ENCODE data around the gene GEMIN8. TPM values are rescaled to one million over a fixed set of nuclear protein-coding genes. Genes with fewer than 3 reads are reported as not detected.

The GEMIN8 gene
- total RNA-seq, 1 experiment from 2014 or later: 14.8 TPM

DNA sequence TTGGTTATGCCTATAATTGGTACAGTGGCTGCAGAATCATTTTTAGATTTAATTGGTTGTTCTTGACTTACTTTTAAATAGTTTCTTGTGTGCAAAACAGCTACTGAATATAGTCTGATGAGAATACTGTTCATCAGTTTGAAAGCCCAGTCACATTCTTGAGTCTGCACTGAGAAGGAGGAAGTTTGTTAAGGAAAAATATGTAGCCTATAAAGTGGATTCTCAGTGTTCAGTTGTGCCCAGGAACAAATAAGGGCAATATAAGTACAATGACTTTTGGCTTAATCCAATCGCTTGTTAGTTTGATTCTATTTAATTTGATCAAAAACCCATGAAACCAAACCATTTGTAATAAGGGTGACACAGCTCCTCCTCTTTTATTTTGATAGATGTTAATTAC lies 32.8 kb upstream of the GEMIN8 start:
- no peak overlapping the region for H3K9ac ChIP-seq (ENCODE audit: extremely low read depth, insufficient read length, low read length)
- no peak overlapping the region for H3K23ac ChIP-seq (ENCODE audit: insufficient read length, low read depth, low read length)
- no peaks in the 10 kb centered on the region for H3K79me2 ChIP-seq (ENCODE audit: insufficient read depth, low read length)
- no peak overlapping the region for H3K4me2 ChIP-seq (ENCODE audit: insufficient read depth, insufficient read length, low read length)
- no peak overlapping the region for H3K18ac ChIP-seq (ENCODE audit: insufficient read length, low read depth, low read length)
- H3K4me1 ChIP-seq (ENCODE audit: insufficient read depth, low read length): no peaks in the 10 kb centered on the region; the same call in 1 of the 2 replicates
- no peaks in the 10 kb centered on the region for H3K36me3 Mint-ChIP-seq (ENCODE audit: insufficient read depth in 1 of 3, low read depth in 3 of 3)
- no CpG with 5 or more reads among the region's 1 CpG for WGBS (ENCODE audit: extremely low coverage, insufficient read length, low lambda C conversion rate)
- H3K79me1 ChIP-seq (ENCODE audit: insufficient read depth, low read depth, low read length, poor library complexity, severe bottlenecking): no peaks in the 10 kb centered on the region
- H3K27me3 Mint-ChIP-seq (ENCODE audit: low read depth): no peaks in the 10 kb centered on the region; the same call in 1 of the 2 replicates
- H3K56ac ChIP-seq (ENCODE audit: insufficient read length, low read depth, low read length): no peak overlapping the region
- no peak overlapping the region for H2BK5ac ChIP-seq (ENCODE audit: insufficient read length, low read length)
- no peak overlapping the region; a peak in 1 of 5 replicates for H3K4me3 Mint-ChIP-seq
- H3K27me3 ChIP-seq (ENCODE audit: insufficient read depth, low read length): no peaks in the 10 kb centered on the region
- H4K8ac ChIP-seq (replicated peaks; ENCODE audit: insufficient read length, low read depth, low read length): no peak overlapping the region
- no peaks in the 10 kb centered on the region for H3K23me2 ChIP-seq (ENCODE audit: insufficient read length, low read depth, low read length, poor library complexity, severe bottlenecking)
- TF ChIP-seq, protein P1, sequence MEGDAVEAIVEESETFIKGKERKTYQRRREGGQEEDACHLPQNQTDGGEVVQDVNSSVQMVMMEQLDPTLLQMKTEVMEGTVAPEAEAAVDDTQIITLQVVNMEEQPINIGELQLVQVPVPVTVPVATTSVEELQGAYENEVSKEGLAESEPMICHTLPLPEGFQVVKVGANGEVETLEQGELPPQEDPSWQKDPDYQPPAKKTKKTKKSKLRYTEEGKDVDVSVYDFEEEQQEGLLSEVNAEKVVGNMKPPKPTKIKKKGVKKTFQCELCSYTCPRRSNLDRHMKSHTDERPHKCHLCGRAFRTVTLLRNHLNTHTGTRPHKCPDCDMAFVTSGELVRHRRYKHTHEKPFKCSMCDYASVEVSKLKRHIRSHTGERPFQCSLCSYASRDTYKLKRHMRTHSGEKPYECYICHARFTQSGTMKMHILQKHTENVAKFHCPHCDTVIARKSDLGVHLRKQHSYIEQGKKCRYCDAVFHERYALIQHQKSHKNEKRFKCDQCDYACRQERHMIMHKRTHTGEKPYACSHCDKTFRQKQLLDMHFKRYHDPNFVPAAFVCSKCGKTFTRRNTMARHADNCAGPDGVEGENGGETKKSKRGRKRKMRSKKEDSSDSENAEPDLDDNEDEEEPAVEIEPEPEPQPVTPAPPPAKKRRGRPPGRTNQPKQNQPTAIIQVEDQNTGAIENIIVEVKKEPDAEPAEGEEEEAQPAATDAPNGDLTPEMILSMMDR (conservative IDR thresholded peaks at IDR 0.05): no peak
- H2BK12ac ChIP-seq (ENCODE audit: insufficient read length, low read depth, low read length): no peak overlapping the region
- H3K14ac ChIP-seq (ENCODE audit: insufficient read depth, low read length): no peak overlapping the region
- H3K27ac Mint-ChIP-seq: no peak overlapping the region
- no peak overlapping the region for H4K5ac ChIP-seq (ENCODE audit: insufficient read length, low read depth, low read length)
- peaks cover 22 to 56% of the 10 kb centered on the region in 2 experiments for H3K9me3 Mint-ChIP-seq
- no peak overlapping the region for H2BK120ac ChIP-seq (ENCODE audit: low read depth, low read length, poor library complexity, severe bottlenecking)
- H2AFZ ChIP-seq (ENCODE audit: low read length): no peak overlapping the region
- no peak overlapping the region for H2AK5ac ChIP-seq (ENCODE audit: insufficient read length, low read length)
- no peak overlapping the region for H2BK15ac ChIP-seq (ENCODE audit: low read depth, low read length)
- H3K9me3 ChIP-seq (ENCODE audit: control insufficient read depth, low read depth, low read length): peaks cover 5% of the 10 kb centered on the region
- H3K4me1 Mint-ChIP-seq: peaks cover 2 to 4% of the 10 kb centered on the region in 2 experiments; a peak in 2 of 4 replicates
- H3K27ac ChIP-seq (ENCODE audit: insufficient read length, low read depth, low read length): no peak overlapping the region
- no peak overlapping the region for H3T11ph ChIP-seq (ENCODE audit: low read length)
- no peak overlapping the region for H2BK20ac ChIP-seq (ENCODE audit: low read depth, low read length, poor library complexity, severe bottlenecking)
- DNase-seq: no peak
- H4K91ac ChIP-seq (ENCODE audit: insufficient read length, low read depth, low read length): no peak overlapping the region
- no peaks in the 10 kb centered on the region for H4K20me1 ChIP-seq (ENCODE audit: control insufficient read depth, insufficient read depth, insufficient read length)
- H3K4ac ChIP-seq (ENCODE audit: low read depth, low read length): no peak overlapping the region

All from H9 (cell line).